Islet precursor cell (in vitro differentiated cells): ENCODE data around the gene PRKAR2B.
"Not testable (repeated sequence)": the region's sequence is repeated elsewhere in the genome, so short reads cannot be mapped to it uniquely, and the experiment has no call there.

ENCODE experiments used
- DNase-seq: peaks from one replicate; pipeline ENCODE4 v3.0.0-alpha.2; 2018

PRKAR2B gene

GRCh38 chr7:107029061-107029763 lies 15.3 kb upstream of the PRKAR2B start:
- DNase-seq: no peak

GRCh38 chr7:107029764-107030286 lies 14.7 kb upstream of the PRKAR2B start:
- no peak for DNase-seq

- no peak for DNase-seq
Observed at GRCh38 chr7:107032050-107032449, 12.5 kb upstream of the PRKAR2B start.

GRCh38 chr7:107032720-107033438 lies 11.6 kb upstream of the PRKAR2B start:
- DNase-seq: no peak

- DNase-seq: no peak
Observed at GRCh38 chr7:107034553-107034952, 10.0 kb upstream of the PRKAR2B start.

GRCh38 chr7:107035446-107035845 lies 9.1 kb upstream of the PRKAR2B start:
- DNase-seq: peak; percentile 78

- no peak for DNase-seq
Observed at GRCh38 chr7:107036535-107036934, 8.0 kb upstream of the PRKAR2B start.

- no peak for DNase-seq
Observed at GRCh38 chr7:107037717-107038603, 6.5 kb upstream of the PRKAR2B start.

- no peak for DNase-seq
Observed at GRCh38 chr7:107039199-107039900, 5.2 kb upstream of the PRKAR2B start.

- DNase-seq: no peak
Observed at GRCh38 chr7:107041097-107041496, 3.4 kb upstream of the PRKAR2B start.

- not testable (repeated sequence) for DNase-seq
Observed at GRCh38 chr7:107041764-107042163, 2.7 kb upstream of the PRKAR2B start.

GRCh38 chr7:107042326-107042910 lies 2.1 kb upstream of the PRKAR2B start:
- not testable (repeated sequence) for DNase-seq

GRCh38 chr7:107043491-107043890 lies 1.0 kb upstream of the PRKAR2B start:
- no peak for DNase-seq

- no peak for DNase-seq
Observed at GRCh38 chr7:107043921-107044346, 571 bp upstream of the PRKAR2B start.

GRCh38 chr7:107045195-107045960 lies 873 bp downstream of the PRKAR2B start:
- DNase-seq: peak; percentile 63

GRCh38 chr7:107045980-107046379 lies 1.5 kb downstream of the PRKAR2B start:
- no peak for DNase-seq

- no peak for DNase-seq
Observed at GRCh38 chr7:107046491-107047259, 2.2 kb downstream of the PRKAR2B start.

- DNase-seq: no peak
Observed at GRCh38 chr7:107047902-107048782, 3.6 kb downstream of the PRKAR2B start.

GRCh38 chr7:107048783-107049418 lies 4.4 kb downstream of the PRKAR2B start:
- DNase-seq: no peak
